CD8-positive, alpha-beta memory T cell (primary cell): ENCODE measurements around the gene AUTS2. TPM values are rescaled to one million over a fixed set of nuclear protein-coding genes. Genes with fewer than 3 reads are reported as not detected.
A peak's percentile ranks its signal among the peaks of the same experiment; 100 is the strongest.
"Not testable (repeated sequence)": the region's sequence is repeated elsewhere in the genome, so short reads cannot be mapped to it uniquely, and the experiment has no call there.

ENCODE experiments used
- CTCF ChIA-PET: fragments of 350-600 bp; sonication (Branson Sonifier 250); formaldehyde crosslinking; loops from one replicate; lab custom pipeline; 2021; ENCODE audit warnings: antibody characterized with exemption; lab: Charles Lee
- POLR2A ChIA-PET: fragments of 350-600 bp; sonication (Branson Sonifier 250); formaldehyde crosslinking; loops from one replicate; lab custom pipeline; 2021; ENCODE audit warnings: antibody characterized with exemption; lab: Charles Lee
- DNase-seq, 5 donors: peaks; one replicate each; pipeline versions ENCODE4 v3.0.0 to v3.0.0-alpha.2; 2020 to 2022; ENCODE audit warnings: mixed read lengths in 1 of 5
- H3K27ac ChIP-seq: one replicate; pipeline ENCODE4 v1.7.0; 2013; ENCODE audit warnings: low read depth, mild to moderate bottlenecking, low read length, moderate library complexity
- H3K27me3 ChIP-seq: 2 replicates; pipeline ENCODE4 v1.7.0; 2013; ENCODE audit warnings: low read length, mild to moderate bottlenecking; ENCODE audit not compliant: insufficient read depth, poor library complexity, severe bottlenecking
- H3K36me3 ChIP-seq: 2 replicates; pipeline ENCODE4 v1.7.0; 2013; ENCODE audit warnings: mild to moderate bottlenecking, low read length, moderate library complexity; ENCODE audit not compliant: insufficient read depth
- H3K4me1 ChIP-seq: 2 replicates; pipeline ENCODE4 v1.7.0; 2013; ENCODE audit warnings: mild to moderate bottlenecking, low read length, moderate library complexity; ENCODE audit not compliant: insufficient read depth
- H3K4me3 ChIP-seq: 2 replicates; pipeline ENCODE4 v1.7.0; 2013; ENCODE audit warnings: mild to moderate bottlenecking, low read length
- H3K9me3 ChIP-seq: 2 replicates; pipeline ENCODE4 v1.7.0; 2013; ENCODE audit warnings: mild to moderate bottlenecking, low read length
- H3K27ac Mint-ChIP-seq, 8 donors: one replicate each; pipeline ENCODE4 v1.8.0; 2020 to 2021; ENCODE audit warnings: mixed read lengths in 8 of 8, mild to moderate bottlenecking in 6 of 8, inconsistent platforms in 3 of 8, moderate library complexity in 3 of 8
- H3K27me3 Mint-ChIP-seq, 2 donors: one replicate each; pipeline ENCODE4 v1.8.0; 2020 to 2021; ENCODE audit warnings: mixed read lengths in 2 of 2, mild to moderate bottlenecking in 1 of 2, moderate library complexity in 1 of 2
- H3K36me3 Mint-ChIP-seq, 3 donors: one replicate each; pipeline ENCODE4 v1.8.0; 2020 to 2021; ENCODE audit warnings: mixed read lengths in 3 of 3, inconsistent platforms in 1 of 3, mild to moderate bottlenecking in 1 of 3
- H3K4me1 Mint-ChIP-seq, 3 donors: one replicate each; pipeline ENCODE4 v1.8.0; 2020 to 2021; ENCODE audit warnings: mixed read lengths in 3 of 3, inconsistent platforms in 1 of 3, mild to moderate bottlenecking in 1 of 3
- H3K4me3 Mint-ChIP-seq, 7 donors: one replicate each; pipeline ENCODE4 v1.8.0; 2020 to 2021; ENCODE audit warnings: mixed read lengths in 7 of 7, mild to moderate bottlenecking in 6 of 7, moderate library complexity in 4 of 7, inconsistent platforms in 2 of 7
- H3K9me3 Mint-ChIP-seq, 5 donors: one replicate each; pipeline ENCODE4 v1.8.0; 2020 to 2022; ENCODE audit warnings: mixed read lengths in 5 of 5, mild to moderate bottlenecking in 3 of 5, moderate library complexity in 2 of 5, inconsistent platforms in 1 of 5
- polyA plus RNA-seq: library from polyadenylated mRNA; unstranded; fragments of 300-500 nt; fragmentation: Illumina TruSeq; gene quantifications from one replicate; pipeline ENCODE4 v1.2.3, GENCODE V29; 2021
- total RNA-seq, 2 experiments: library from RNA; stranded (reverse); gene quantifications; one replicate each; pipeline ENCODE4 v1.2.3, GENCODE V29; 2021

Gene AUTS2
- total and polyA plus RNA-seq, 3 experiments from 2014 or later, result 4.4 to 9.9 (median 5.3) TPM

- Histone ChIP-seq H3K9me3 (no peaks in the 10 kb centered on the region), H3K27ac (no peak overlapping the region), H3K4me3 (no peak overlapping the region), H3K4me1 (no peaks in the 10 kb centered on the region), H3K27me3 (no peaks in the 10 kb centered on the region), H3K36me3 (no peaks in the 10 kb centered on the region)
- no peaks in the 10 kb centered on the region for H3K9me3 Mint-ChIP-seq
- no peak for DNase-seq
- H3K36me3 Mint-ChIP-seq, result no peaks in the 10 kb centered on the region
- ChIA-PET CTCF (interaction anchor here (0.6 to 1.6 kb wide), 4 partner anchors 17 to 58 kb away, joined by 3 to 4 read pairs (median 4); no protein-coding TSS in a partner anchor), POLR2A (interaction anchor here (0.7 kb wide), 1 partner anchor 11 kb away, joined by 10 read pairs; no protein-coding TSS in a partner anchor)
- H3K27me3 Mint-ChIP-seq, result peaks cover 0 to 2% of the 10 kb centered on the region in 2 donors
- peaks cover 3 to 13% (median 8%) of the 10 kb centered on the region in 3 donors for H3K4me1 Mint-ChIP-seq
- H3K27ac Mint-ChIP-seq, result peak overlapping the region in 1 of 8 donors; percentile 52
- no peak overlapping the region for H3K4me3 Mint-ChIP-seq
Observed at GRCh38 chr7:70640266-70640833, 1042.1 kb downstream of the AUTS2 start.

GRCh38 chr7:70641882-70642281 lies 1043.6 kb downstream of the AUTS2 start:
- Histone ChIP-seq H3K9me3 (no peaks in the 10 kb centered on the region), H3K27me3 (no peaks in the 10 kb centered on the region), H3K4me1 (peaks cover under 1% of the 10 kb centered on the region), H3K27ac (no peak overlapping the region), H3K36me3 (no peaks in the 10 kb centered on the region), H3K4me3 (no peak overlapping the region)
- POLR2A ChIA-PET, result no interaction called here
- peaks cover 8 to 14% (median 13%) of the 10 kb centered on the region in 3 donors for H3K4me1 Mint-ChIP-seq
- peaks cover 0 to 2% of the 10 kb centered on the region in 2 donors for H3K27me3 Mint-ChIP-seq
- no peaks in the 10 kb centered on the region for H3K36me3 Mint-ChIP-seq
- no peaks in the 10 kb centered on the region for H3K9me3 Mint-ChIP-seq
- DNase-seq, result no peak
- no peak overlapping the region for H3K4me3 Mint-ChIP-seq
- CTCF ChIA-PET, result interaction anchor here (1.6 kb wide), 1 partner anchor 56 kb away, joined by 4 read pairs; no protein-coding TSS in a partner anchor
- peak overlapping the region in 3 of 8 donors; percentile 35 to 61 (median 57) for H3K27ac Mint-ChIP-seq

GRCh38 chr7:70645279-70645678 lies 1047.0 kb downstream of the AUTS2 start:
- DNase-seq, result no peak
- Histone ChIP-seq H3K4me3 (no peak overlapping the region), H3K4me1 (peaks cover 26% of the 10 kb centered on the region), H3K27ac (no peak overlapping the region), H3K36me3 (no peaks in the 10 kb centered on the region), H3K27me3 (no peaks in the 10 kb centered on the region), H3K9me3 (no peaks in the 10 kb centered on the region)
- H3K9me3 Mint-ChIP-seq, result no peaks in the 10 kb centered on the region
- H3K4me1 Mint-ChIP-seq, result peaks cover 30 to 41% (median 31%) of the 10 kb centered on the region in 3 donors
- H3K36me3 Mint-ChIP-seq, result no peaks in the 10 kb centered on the region
- H3K27me3 Mint-ChIP-seq, result no peaks in the 10 kb centered on the region
- ChIA-PET POLR2A (no interaction called here), CTCF (interaction anchor here (1.9 to 3.8 kb wide), 2 partner anchors 49 to 53 kb away, joined by 4 to 16 read pairs; no protein-coding TSS in a partner anchor)
- peak overlapping the region in 6 of 8 donors; percentile 30 to 78 (median 66) for H3K27ac Mint-ChIP-seq
- H3K4me3 Mint-ChIP-seq, result peak overlapping the region in 1 of 7 donors; percentile 51

DNA sequence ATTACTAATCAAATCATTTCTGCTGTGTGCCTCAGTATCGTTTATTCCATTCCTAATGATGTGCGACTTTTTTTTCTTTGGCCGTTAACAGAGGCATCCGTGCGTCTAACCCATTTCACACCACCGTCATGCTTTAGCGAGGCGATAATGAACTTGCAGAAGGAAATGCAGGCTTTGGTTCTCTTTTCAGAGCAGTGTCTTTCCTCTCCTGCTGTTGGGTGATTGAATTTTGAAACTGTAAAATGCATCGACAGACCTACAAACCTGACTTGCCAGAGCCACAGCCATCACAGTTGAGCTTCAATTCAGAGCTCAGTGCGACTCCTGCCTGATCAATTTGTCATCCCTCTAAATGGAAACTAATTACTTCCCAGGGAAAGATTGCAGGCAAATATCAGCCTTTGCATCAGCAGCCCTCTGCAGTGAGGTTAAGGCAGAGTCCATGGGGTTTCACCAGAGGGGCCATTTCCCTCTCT lies 1047.6 kb downstream of the AUTS2 start:
- Histone ChIP-seq H3K9me3 (no peaks in the 10 kb centered on the region), H3K4me1 (peaks cover 26% of the 10 kb centered on the region), H3K27ac (no peak overlapping the region), H3K36me3 (no peaks in the 10 kb centered on the region), H3K4me3 (no peak overlapping the region), H3K27me3 (no peaks in the 10 kb centered on the region)
- H3K36me3 Mint-ChIP-seq, result peaks cover 0 to 4% (median 0%) of the 10 kb centered on the region in 3 donors
- peaks cover 33 to 46% (median 37%) of the 10 kb centered on the region in 3 donors for H3K4me1 Mint-ChIP-seq
- ChIA-PET CTCF (interaction anchor here (1.9 to 3.8 kb wide), 2 partner anchors 48 to 52 kb away, joined by 4 to 16 read pairs; no protein-coding TSS in a partner anchor), POLR2A (no interaction called here)
- H3K4me3 Mint-ChIP-seq, result peak overlapping the region in 2 of 7 donors; percentile 7 to 24
- peak overlapping the region in 6 of 8 donors; percentile 30 to 84 (median 67) for H3K27ac Mint-ChIP-seq
- H3K27me3 Mint-ChIP-seq, result no peaks in the 10 kb centered on the region
- H3K9me3 Mint-ChIP-seq, result no peaks in the 10 kb centered on the region
- no peak for DNase-seq

DNA sequence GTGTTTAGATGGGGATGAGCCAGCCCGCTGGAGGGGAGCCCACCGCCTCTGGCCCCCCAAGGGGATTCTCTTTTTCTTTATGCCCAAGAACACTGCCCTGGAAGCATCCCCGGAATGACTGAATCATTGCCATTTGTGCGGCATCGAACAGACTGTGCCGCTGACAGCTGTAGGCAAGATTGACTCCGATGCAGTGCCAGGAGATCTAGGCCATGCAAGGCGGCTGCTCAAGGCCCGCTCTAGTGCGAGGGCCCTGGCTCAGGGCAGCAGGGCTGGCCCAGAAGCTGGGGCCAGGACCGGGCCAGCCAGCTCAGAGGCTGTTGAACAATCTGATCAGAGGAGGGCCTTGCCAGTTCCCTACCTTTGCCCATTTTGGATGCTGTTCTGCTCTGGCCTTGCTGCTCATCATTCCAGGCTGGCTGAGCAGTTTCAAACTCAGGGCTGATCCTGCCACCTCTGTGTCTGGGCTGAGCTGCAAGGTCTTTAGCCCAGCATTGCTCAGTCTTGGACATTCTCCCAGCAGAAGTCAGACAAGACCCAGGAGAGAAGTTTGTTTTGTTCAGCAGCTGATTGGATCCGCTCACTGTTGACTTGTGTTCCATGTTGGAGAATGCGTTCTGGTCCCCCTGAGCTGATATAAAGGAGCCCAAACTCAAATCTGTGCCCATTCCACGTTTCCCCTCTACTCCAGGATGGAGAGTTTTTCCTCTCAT lies 1048.4 kb downstream of the AUTS2 start:
- Mint-ChIP-seq H3K27ac (peak overlapping the region in 6 of 8 donors; percentile 47 to 97 (median 92)), H3K36me3 (peaks cover 0 to 6% (median 4%) of the 10 kb centered on the region in 3 donors), H3K27me3 (no peaks in the 10 kb centered on the region), H3K4me1 (peaks cover 33 to 46% (median 37%) of the 10 kb centered on the region in 3 donors), H3K9me3 (peaks cover 0 to 1% (median 0%) of the 10 kb centered on the region in 5 donors), H3K4me3 (no peak overlapping the region)
- Histone ChIP-seq H3K27ac (no peak overlapping the region), H3K4me3 (no peak overlapping the region), H3K36me3 (no peaks in the 10 kb centered on the region), H3K4me1 (peaks cover 26% of the 10 kb centered on the region), H3K27me3 (no peaks in the 10 kb centered on the region), H3K9me3 (no peaks in the 10 kb centered on the region)
- ChIA-PET POLR2A (interaction anchor here (1.2 to 2.3 kb wide), 2 partner anchors 36 to 47 kb away, joined by 3 to 19 read pairs; no protein-coding TSS in a partner anchor), CTCF (interaction anchor here (1.9 to 3.8 kb wide), 2 partner anchors 47 to 52 kb away, joined by 4 to 16 read pairs; no protein-coding TSS in a partner anchor)
- DNase-seq, result no peak

- peak overlapping the region; percentile 57 to 86 (median 63) for H3K4me3 Mint-ChIP-seq
- no peaks in the 10 kb centered on the region for H3K9me3 ChIP-seq
- H3K4me3 ChIP-seq, result no peak overlapping the region
- H3K27ac ChIP-seq, result peak overlapping the region; percentile 18
- H3K27me3 Mint-ChIP-seq, result no peaks in the 10 kb centered on the region
- peak overlapping the region; percentile 73 to 98 (median 96) for H3K27ac Mint-ChIP-seq
- H3K36me3 Mint-ChIP-seq, result peaks cover 0 to 6% (median 4%) of the 10 kb centered on the region in 3 donors
- no peaks in the 10 kb centered on the region for H3K36me3 ChIP-seq
- peaks cover 26% of the 10 kb centered on the region for H3K4me1 ChIP-seq
- POLR2A ChIA-PET, result interaction anchor here (0.8 to 2.3 kb wide), 4 partner anchors 12 to 48 kb away, joined by 3 to 19 read pairs (median 4); no protein-coding TSS in a partner anchor
- DNase-seq, result peak; percentile 71 to 94 (median 81)
- CTCF ChIA-PET, result interaction anchor here (0.8 to 3.8 kb wide), 8 partner anchors 9 to 75 kb away, joined by 3 to 16 read pairs (median 4); no protein-coding TSS in a partner anchor
- H3K27me3 ChIP-seq, result no peaks in the 10 kb centered on the region
- H3K9me3 Mint-ChIP-seq, result peaks cover 0 to 1% (median 0%) of the 10 kb centered on the region in 5 donors
- H3K4me1 Mint-ChIP-seq, result peaks cover 33 to 46% (median 37%) of the 10 kb centered on the region in 3 donors
Observed at GRCh38 chr7:70647801-70648498, 1049.7 kb downstream of the AUTS2 start.

- H3K9me3 Mint-ChIP-seq, H3K27me3 ChIP-seq, H3K4me3 ChIP-seq, H3K36me3 Mint-ChIP-seq, H3K27me3 Mint-ChIP-seq, H3K9me3 ChIP-seq, H3K36me3 ChIP-seq: not testable (repeated sequence)
- peaks cover 33 to 49% (median 37%) of the 10 kb centered on the region in 3 donors for H3K4me1 Mint-ChIP-seq
- H3K4me1 ChIP-seq, result peaks cover 26% of the 10 kb centered on the region
- DNase-seq, result peak in 2 of 5 donors; percentile 12 to 23
- CTCF ChIA-PET, result interaction anchor here (0.9 to 3.8 kb wide), 6 partner anchors 9 to 75 kb away, joined by 3 to 16 read pairs (median 6); no protein-coding TSS in a partner anchor
- POLR2A ChIA-PET, result interaction anchor here (0.8 to 2.3 kb wide), 3 partner anchors 12 to 47 kb away, joined by 3 to 19 read pairs (median 6); no protein-coding TSS in a partner anchor
- H3K27ac ChIP-seq, result peak overlapping the region; percentile 18
- peak overlapping the region; percentile 73 to 98 (median 96) for H3K27ac Mint-ChIP-seq
- H3K4me3 Mint-ChIP-seq, result peak overlapping the region; percentile 57 to 86 (median 63)
Observed at GRCh38 chr7:70648499-70648861, 1050.2 kb downstream of the AUTS2 start.
